COR-L47 (cell line): ENCODE results near the gene FSD1.
"Not testable (repeated sequence)": the region's sequence is repeated elsewhere in the genome, so short reads cannot be mapped to it uniquely, and the experiment has no call there.

Source experiments
- DNase-seq: peaks from one replicate; lab custom pipeline; 2025; lab: John Stamatoyannopoulos, UW

FSD1 gene

DNA sequence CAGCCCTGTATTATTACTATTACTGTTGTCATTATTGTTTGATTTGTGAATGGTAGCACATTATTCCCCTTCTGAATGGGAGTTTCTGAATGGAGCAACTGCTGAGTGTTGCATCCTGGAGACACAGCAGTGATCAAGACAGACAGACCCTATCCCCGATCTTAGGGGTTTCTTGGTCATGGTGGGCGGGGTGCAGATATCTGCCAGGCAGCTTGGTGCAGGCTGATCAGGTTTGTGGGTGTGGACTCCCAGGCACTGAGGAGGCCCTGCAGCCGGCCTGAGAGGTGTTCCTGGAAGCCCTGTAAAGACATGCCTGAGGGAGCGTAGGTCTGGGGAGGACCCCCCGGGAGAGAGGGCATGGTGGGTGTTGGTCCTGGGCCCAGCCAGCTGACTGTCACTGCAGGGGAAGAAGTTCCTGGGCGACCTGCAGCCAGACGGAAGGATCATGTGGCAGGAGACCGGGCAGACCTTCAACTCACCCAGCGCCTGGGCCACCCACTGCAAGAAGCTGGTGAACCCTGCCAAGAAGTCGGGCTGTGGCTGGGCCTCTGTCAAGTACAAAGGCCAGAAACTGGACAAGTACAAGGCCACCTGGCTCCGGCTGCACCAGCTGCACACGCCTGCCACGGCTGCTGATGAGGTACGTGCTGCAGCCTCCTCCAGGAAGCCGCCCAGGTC is 41.1 kb downstream of the FSD1 start:
- DNase-seq, result no peak

DNA sequence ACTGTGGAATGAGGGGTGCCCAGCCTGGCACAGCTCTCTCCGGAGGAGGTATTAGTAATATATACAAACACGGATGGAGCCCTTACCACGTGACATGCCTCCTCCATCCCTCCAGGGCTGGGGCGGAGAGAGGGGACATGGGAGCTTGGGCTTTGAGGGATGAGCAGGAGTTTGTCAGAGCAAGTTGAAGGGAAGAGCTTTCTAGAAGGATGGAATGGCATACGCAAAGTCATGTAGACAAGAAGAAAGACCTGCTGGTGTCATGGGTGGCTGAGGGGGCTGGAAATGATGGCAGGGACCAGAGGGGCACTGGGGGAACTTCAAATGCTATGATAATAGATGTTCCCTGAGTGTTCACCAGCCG is 41.6 kb downstream of the FSD1 start:
- no peak for DNase-seq

DNA sequence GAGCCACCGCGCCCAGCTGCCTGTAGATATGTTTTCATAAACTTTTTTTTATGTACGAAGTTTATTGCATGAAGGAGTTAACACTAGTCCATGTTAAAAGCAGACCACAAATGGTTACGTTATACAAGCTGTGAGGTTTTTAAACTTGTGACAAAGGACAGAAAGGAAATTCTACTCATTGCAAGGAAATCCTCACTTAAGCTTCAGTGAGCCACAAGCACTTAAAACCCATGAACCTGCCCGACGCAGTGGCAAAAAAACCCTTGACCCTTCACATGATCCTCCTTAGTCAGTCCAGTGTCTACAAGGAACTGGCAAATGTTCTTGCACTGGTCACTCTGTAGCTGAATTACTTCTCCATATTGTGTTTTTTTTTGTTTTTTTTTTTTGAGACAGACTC is 43.1 kb downstream of the FSD1 start:
- DNase-seq, result no peak

DNA sequence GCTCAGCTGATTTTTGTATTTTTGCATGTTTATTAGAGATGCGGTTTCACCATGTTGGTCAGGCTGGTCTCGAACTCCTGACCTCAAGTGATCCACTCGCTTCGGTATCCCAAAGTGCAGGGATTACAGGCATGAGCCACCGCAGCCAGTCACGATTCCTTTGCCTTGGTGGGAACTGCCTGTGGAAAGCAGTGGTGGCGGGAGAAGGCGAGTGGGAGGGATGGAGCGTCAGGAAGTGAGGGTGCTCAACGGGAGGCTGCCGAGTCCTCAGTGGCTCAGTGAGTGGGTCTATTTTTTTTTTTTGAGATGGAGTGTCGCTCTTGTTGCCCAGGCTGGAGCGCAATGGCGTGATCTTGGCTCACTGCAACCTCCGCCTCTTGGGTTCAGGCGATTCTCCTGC is 44.8 kb downstream of the FSD1 start:
- DNase-seq, result not testable (repeated sequence)

DNA sequence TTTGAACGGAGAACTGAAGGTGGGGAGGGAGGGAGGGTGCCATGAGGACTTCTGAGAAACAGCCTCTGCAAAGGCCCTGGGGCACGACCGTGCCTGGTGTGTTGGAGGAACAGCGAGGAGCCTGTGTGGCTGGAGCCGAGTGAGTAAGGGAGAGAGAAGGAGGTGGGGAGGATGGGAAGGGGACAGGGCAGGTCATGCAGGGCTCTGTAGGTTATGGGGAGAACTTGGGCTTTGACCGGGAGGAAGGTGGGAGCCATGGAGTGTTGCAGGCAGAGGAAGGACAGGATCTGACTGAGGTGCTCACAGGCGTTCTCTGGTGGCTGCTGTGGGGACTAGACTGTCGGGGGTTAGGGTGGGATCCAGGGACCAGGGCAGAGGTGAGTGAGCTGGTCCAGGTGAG is 45.7 kb downstream of the FSD1 start:
- no peak for DNase-seq

DNA sequence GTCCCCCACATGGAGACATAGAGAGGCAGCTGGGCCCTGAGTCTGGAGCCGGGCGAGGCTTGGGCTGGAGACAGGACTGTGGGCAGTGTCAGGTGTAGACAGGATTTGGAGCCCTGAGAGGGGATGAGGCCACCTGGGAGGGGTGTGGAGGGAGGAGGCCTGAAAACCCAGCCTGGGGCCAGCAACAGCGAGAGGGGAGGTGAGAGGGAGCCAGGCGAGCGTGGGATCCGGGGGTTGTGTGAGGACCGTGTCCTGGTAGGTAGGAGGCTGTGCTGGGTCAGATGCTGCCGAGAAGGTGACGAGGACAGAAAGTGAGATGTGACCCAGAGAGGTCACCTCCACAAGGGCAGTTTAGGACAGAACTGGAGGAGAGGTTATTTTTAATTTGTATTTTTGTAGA is 46.3 kb downstream of the FSD1 start:
- no peak for DNase-seq

DNA sequence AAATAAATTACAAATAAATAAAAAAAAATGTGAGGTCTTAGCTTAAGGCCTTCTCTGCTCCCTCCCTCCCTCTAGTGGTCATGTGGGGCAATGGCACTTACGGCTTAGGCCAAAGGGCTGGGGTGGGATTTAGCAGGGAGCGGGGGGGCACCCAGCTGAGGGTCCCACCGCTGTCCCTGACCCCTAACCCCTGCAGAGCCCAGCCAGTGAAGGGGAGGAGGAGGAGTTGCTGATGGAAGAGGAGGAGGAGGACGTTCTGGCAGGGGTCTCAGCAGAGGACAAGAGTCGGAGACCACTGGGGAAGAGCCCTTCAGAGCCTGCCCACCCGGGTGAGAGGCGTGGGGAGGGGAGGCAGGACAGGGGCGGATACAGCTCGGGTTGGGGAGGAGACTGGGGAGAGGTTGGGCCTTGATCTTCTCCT is 48.3 kb downstream of the FSD1 start:
- DNase-seq, result no peak

DNA sequence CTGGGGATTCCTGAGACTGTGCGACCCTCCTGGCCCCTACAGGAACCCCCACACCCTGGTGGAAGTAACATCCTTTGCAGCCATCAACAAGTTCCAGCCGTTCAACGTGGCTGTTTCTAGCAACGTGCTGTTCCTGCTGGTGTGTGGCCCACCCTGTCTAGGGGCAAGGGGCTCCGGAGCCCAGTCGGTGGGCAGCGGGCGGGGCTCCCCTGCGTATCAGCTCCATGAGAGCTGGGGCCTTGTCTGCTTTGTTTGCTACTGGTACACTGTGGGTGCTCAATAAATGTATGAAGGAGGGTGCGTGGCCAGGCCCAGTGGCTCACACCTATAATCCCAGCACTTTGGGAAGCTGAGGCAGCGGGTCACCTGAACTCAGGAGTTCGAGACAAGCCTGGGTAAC is 49.9 kb downstream of the FSD1 start:
- no peak for DNase-seq

DNA sequence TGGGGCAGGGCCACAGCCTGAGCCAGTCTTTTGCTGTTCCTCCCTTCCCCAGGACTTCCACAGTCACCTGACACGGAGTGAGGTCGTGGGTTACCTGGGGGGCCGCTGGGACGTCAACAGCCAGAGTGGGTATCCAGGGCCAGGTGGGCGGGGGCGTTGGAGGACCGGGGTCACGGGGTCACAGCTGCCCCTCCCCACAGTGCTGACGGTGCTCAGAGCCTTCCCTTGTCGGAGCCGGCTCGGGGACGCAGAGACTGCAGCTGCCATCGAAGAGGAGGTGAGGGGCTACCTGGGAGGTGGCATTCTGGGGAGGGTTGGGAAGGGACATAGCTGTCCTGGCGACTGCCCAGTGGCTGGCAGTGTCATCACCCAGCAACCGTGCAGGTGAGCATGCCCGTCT is 50.5 kb downstream of the FSD1 start:
- DNase-seq, result no peak

DNA sequence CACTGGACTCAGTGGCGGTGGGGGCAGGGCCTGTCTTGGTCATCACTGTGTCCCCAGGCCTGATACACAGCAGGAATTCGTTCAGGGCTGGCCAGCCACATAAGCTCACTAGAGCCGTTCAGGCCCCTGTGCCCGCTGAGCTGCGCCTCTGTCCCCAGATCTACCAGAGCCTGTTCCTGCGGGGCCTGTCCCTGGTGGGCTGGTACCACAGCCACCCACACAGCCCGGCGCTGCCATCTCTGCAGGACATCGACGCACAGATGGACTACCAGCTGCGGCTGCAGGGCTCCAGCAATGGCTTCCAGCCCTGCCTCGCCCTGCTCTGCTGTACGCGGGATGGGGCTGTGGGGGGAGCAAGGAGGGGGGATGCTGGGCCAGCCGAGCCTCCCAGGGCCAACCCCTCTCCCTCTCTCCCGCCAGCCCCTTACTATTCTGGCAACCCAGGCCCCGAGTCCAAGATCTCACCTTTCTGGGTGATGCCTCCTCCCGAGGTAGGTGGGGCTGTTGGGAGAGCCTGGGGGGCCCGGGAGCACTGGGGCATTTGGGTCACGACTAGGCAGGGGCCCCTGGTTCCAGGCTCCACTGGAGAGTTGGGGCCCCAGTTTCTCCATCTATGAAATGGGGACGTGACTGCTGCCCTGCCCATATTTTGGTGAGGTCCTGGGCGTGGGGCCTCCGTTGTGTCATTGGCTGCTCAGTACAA is 52.8 kb downstream of the FSD1 start:
- no peak for DNase-seq

DNA sequence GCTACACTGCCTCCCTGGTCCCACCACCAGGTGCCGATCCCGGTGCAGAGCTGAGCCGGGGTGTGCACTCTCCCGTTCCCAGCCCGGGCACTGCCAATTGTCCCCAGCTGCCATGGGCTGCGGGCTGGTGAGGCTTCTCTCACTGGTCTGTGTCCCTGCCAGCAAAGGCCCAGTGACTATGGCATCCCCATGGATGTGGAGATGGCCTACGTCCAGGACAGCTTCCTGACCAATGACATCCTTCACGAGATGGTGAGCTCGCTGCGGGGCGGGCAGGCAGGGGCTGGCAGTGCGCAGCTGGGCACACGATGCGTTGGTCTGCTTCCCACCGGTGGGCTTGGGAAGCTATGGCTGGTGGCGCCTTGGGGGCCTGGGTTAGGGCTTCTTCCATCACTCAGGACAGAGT is 53.5 kb downstream of the FSD1 start:
- no peak for DNase-seq

DNA sequence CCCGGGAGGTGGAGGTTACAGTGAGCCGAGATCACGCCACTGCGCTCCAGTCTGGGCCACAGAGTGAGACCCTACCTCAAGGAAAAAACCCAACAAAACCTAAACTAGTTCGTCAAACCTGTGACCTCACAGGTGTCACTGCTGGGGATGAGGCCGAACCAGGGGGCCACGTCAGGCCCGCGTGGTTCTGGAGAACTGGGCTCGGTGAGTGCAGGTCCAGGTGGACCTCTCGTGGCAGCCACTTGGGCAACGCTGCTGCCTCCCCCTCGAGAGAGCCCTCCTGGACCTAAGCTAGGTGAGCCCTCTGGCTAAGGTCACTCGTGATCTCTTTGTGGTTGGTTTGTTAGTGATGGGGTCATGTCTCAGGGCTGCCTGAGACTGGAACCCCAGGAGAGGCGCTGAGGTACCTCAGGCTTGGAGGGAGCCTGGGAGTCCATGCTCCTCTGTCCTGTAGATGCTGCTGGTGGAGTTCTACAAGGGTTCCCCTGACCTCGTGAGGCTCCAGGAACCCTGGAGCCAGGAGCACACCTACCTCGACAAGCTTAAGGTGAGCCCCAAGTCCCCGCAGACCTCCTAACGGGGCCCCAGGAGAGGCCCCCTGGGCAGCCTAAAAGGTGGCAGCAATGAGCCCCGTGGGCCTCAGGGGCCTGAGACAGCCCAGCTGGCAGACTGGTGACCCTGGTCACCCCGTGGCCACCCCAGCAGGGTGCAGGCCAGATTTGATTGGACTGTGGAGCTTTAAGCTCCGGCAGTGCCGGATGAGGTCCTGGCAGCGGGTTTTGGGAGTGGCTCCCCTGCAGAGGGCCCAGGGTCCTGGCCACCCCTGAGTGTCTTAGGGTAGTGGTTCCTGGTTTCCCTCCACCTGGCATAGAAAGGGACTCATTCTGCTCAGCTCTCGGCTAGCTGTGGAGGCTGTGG is 54.6 kb downstream of the FSD1 start:
- no peak for DNase-seq

DNA sequence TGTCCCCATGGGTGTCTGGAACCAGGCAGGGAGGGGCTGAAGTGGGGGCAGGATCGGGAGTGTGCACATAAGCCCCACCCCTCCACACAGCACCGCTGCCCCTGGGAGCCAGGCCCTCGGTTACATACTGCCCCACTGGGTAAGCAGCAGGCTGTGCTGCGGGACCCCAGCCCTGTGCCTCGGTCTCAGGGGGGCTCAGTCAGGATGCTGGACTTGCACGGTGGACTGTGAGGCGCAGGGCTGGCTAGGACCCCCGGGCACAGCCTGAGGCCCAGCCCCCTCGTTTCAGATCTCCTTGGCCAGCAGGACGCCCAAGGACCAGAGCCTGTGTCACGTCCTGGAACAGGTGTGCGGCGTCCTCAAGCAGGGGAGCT is 55.2 kb downstream of the FSD1 start:
- DNase-seq, result no peak

DNA sequence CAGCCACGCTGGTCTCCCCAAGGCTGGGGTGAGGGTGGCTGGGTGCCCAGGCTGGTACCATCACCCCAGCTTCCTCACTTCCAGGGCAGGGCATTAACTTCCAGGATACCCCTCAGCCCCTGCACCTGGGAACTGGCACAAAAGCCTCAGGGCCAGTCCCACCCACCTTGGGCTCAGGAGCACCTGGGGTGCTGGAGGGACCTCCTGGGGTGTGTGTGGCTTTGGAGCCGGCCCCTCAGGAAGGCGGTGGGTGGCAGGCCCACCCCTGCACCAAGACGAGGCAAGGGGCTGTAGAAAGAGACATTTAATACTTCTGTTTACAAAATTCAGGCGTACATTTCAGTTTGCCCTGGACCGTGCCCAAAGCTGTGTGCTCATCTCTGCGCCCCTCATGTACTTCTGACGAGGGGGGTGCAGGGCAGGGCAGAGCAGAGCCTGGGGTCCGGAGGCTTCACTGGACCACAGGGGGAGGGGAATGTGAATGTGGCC is 55.7 kb downstream of the FSD1 start:
- no peak for DNase-seq

DNA sequence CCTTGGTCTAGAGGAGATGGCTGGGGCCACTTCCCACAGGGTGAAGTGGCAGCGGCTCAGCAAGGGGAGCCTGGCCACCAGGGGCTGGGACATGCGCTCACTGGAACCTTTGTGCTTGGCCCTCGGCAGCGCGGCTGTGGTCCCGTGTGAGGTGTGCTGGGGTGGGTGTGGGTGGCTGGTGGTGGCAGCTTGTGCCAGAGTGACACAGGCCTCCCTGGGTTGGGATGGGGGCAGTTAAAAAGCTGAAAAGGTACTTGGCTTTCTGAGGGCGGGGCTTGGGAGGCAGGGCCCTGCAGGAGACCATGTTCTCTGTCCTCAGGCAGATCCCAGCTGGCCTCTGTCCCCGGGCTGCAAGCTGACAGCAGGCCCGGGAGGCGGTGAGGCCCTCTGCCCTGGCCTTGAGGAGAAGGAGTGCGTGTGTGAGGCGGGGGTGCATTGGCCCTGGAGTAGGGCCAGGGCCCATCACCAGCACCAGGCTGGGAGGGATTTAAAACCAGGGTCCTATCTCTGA is 56.3 kb downstream of the FSD1 start:
- no peak for DNase-seq

DNA sequence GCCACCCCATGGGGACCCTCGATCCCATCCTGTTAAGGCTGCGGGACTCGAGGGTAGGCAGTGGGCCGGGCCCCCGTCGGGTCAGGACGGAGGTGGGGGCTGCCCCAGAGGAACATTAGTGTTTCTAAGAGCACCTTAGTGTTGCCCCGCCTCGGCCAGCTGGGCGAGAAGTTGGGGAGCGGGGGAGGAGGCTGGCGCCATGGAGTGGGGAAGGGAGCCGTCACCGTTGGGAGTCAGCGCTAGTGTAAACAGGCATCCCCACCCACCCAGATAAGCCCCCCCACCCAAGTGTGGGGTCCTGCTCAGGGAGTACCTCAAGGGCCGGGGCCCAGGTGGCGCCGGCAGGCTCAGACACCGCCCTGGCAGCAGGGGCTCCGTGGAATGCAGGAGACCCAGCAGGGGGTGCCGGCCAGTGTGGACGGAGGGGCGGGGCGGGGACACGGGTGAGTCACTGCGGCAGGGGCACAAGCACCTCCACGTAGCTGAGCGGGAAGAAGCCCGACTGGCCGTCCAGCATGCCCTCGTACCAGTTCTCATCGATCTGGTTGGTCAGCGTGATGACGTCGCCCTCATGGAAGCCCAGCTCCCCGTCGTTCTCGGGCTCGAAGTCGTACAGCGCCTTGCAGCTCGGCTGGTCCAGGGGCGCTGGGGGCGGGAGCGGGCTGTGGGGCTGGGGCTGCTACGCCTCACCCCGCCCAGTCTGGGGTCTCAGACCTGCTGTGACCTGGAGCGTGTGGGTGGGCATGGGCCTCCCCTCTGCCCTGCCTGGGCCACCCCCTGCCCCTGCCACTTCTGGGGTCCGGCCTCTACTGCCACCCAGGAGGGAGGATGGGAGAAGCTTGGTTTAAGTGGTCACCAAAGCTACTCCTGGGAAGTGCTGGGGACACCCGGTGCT is 57.0 kb downstream of the FSD1 start:
- no peak for DNase-seq

DNA sequence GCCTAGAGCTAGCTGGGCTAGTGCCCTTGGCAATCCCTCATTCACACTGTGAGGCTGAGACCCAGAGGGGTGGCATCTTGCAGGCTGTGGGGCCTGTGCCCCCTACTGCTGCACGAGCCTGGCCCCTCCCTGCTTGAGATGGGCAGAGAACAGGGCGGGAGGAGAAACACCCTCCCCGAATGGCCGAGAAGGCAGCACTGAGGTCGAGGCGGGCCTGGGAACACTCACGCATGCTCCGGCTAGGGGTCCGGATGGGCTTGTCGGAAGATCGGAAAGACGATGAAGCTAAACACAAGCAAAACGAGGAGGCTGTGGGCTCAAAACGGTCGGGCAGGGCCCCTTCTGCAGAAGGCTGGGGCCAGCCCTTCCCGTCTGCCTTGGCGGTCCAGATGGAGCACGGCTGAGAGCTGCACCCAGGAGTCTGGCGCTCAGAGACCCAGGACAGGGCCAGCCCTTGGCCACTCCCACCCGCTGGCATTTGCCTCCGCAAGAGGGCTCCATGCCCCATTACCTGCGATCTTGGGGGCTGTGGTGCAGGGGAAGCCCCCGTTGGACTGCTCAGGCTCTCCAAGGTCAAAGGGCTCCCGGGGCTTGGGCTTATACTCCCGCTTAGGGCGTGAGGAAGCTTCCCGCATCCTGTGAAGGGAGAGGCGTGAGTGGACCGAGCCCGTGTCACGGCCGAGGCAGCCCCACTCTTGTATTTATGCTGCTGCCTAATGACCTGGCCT is 57.9 kb downstream of the FSD1 start:
- DNase-seq, result no peak

DNA sequence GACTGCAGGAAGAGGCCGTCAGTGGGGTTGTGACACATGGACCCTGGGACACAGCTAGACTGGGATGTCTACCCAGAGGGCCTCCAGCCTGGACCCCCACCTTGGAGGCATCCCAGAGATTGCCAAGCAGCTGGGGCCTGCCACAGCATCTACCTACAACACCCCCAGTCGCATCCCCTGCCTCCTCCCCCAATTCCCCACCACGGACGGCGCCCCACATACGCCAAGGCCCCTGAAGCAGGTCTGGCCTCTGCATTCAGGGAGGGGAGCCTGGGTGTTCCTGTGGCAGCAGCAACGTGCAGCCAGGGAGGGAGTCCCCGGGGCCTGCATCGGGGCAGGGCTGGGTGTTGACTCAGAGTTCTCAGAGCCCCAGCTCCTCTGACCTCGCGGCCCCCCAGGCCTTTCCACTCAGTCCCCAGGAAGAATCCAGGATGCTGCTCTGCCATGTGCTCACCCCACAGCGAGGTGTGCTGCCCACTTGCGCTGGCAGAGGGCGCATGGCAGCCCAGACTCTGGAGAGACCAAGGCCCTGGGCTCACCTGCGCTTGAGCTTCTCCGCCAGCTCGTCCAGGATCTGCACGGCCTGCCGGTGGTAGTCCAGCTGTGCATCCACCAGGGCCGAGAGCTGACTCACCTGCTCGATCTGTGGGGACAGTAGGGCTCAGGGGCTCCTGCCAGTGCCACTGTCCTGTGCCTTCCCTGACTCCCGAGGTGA is 58.6 kb downstream of the FSD1 start:
- DNase-seq, result no peak

DNA sequence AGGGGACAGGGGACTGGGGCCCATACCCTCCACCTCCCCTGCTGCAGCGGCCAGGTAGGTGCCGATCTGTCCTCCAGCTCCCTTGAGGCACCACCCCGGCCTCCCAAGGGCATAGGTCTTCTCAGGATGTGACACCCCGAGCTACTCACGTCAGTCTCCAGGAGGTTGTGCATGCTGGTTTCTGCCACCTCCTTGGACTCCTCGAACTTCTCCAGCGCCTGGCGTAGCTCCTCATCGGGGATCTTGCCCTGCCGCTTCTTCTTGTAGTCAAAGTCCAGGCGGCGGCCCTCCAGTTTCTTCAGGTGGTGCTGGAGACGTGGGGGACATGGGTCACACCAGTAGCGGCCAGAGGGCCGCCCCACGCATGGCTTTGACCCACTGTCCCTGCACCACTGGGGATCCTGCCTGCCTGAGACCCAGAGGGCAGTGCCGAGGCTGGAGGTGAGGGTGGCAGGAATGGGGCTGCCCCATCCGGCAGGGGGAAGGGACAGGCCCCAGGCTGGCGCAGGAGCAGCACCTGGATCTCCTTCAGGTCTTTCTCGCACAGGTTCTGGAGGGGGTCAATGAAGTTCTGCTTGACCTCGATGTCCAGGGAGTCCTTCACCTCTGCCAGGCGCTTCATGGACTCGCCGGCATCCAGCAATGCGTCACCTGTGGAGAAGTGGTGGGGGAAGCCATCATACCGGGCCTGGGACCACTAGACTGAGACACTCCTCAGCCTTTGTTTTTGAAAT is 59.3 kb downstream of the FSD1 start:
- DNase-seq, result no peak

DNA sequence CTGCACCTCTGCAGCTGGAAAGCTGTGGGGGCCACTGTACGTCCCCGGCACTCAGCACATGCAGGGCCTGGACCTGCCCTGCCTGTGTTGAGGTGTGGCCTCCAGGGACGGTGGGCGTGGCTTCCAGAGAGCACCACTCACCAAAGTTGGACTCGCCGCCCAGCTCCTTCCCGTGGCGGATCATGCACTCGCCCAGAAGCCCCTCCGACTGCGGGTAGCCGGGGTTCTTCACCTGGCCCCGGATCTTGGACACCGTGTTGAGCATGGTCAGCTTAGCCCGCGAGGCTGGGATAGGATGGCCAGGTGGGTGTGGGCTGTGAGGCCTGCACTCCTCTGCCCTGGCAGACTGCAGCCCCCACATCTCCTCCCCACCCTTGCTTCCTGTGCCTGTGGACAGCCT is 60.9 kb downstream of the FSD1 start:
- no peak for DNase-seq
